HUDEP-2 (cell line): ENCODE measurements around the gene MOK.
"Not testable (repeated sequence)": the region's sequence is repeated elsewhere in the genome, so short reads cannot be mapped to it uniquely, and the experiment has no call there.

Source experiments
- DNase-seq, 76 experiments: peaks; one replicate each; lab custom pipeline; 2025; ENCODE audit not compliant: unreplicated experiment in 76 of 76; lab: John Stamatoyannopoulos, UW

MOK gene

GRCh38 chr14:102250636-102251035, 54.3 kb downstream of the MOK start:
- no peak for DNase-seq

GRCh38 chr14:102249981-102250380, 55.0 kb downstream of the MOK start:
- no peak for DNase-seq

GRCh38 chr14:102249041-102249440, 55.9 kb downstream of the MOK start:
- no peak for DNase-seq

GRCh38 chr14:102248121-102248520, 56.8 kb downstream of the MOK start:
- no peak for DNase-seq

GRCh38 chr14:102246071-102246470, 58.9 kb downstream of the MOK start:
- DNase-seq = no peak

- not testable (repeated sequence) for DNase-seq
Measured at GRCh38 chr14:102243795-102244194, 61.2 kb downstream of the MOK start.

GRCh38 chr14:102241147-102241546, 63.8 kb downstream of the MOK start:
- no peak for DNase-seq

GRCh38 chr14:102240481-102240880, 64.5 kb downstream of the MOK start:
- DNase-seq = not testable (repeated sequence)

GRCh38 chr14:102239231-102239630, 65.7 kb downstream of the MOK start:
- no peak for DNase-seq

- DNase-seq = no peak
Measured at GRCh38 chr14:102238766-102239165, 66.2 kb downstream of the MOK start.

- DNase-seq = no peak
Measured at GRCh38 chr14:102238131-102238530, 66.8 kb downstream of the MOK start.

GRCh38 chr14:102236026-102236425, 68.9 kb downstream of the MOK start:
- no peak for DNase-seq

- DNase-seq = peak in 67 of 76 experiments; percentile 4 to 84 (median 55)
Measured at GRCh38 chr14:102235275-102235897, 69.6 kb downstream of the MOK start.

- DNase-seq = peak in 13 of 76 experiments; percentile 1 to 44 (median 16)
Measured at GRCh38 chr14:102234331-102235264, 70.4 kb downstream of the MOK start.

GRCh38 chr14:102233081-102233480, 71.9 kb downstream of the MOK start:
- no peak for DNase-seq

GRCh38 chr14:102232348-102232625, 72.7 kb downstream of the MOK start:
- no peak for DNase-seq

GRCh38 chr14:102231476-102232347, 73.3 kb downstream of the MOK start:
- DNase-seq = no peak

GRCh38 chr14:102230481-102231210, 74.3 kb downstream of the MOK start:
- DNase-seq = no peak

GRCh38 chr14:102229739-102230092, 75.2 kb downstream of the MOK start:
- no peak for DNase-seq

- no peak for DNase-seq
Measured at GRCh38 chr14:102229071-102229738, 75.8 kb downstream of the MOK start.
